K562 (cell line): ENCODE data around the gene SNRPA. TPM values are rescaled to one million over a fixed set of nuclear protein-coding genes. Genes with fewer than 3 reads are reported as not detected.
A peak's percentile ranks its signal among the peaks of the same experiment; 100 is the strongest.

Experiments
- ATAC-seq: fragments of 200-7000 bp; cut with Tn5 transposase; 3 replicates; pipeline ENCODE4 v1.9.1; 2020; ENCODE audit warnings: moderate library complexity
- BruUV-seq: library from RNA; stranded (reverse); fragments of 400-500 nt; replicated peaks from 2 replicates; lab custom pipeline; 2021; lab: Mats Ljungman, UMichigan
- CTCF ChIA-PET: fragments of 300-600 bp; formaldehyde crosslinking; extraction: SDS; loops from one replicate; lab custom pipeline; 2021; ENCODE audit warnings: low intra/inter-chr PET ratio; lab: Yijun Ruan, JAX
- POLR2A ChIA-PET: fragments of 300-600, 350-650 bp; sonication (Branson Sonifier 250); formaldehyde crosslinking; extraction: SDS; loops from one replicate; lab custom pipeline; 2021; ENCODE audit warnings: antibody characterized with exemption, inconsistent platforms; lab: Yijun Ruan, JAX
- DNase-seq, 4 experiments: peaks; one replicate each; pipeline versions ENCODE4 v3.0.0 to v3.0.0-alpha.2; 2011 to 2018; ENCODE audit warnings: low spot score in 3 of 4, mixed read lengths in 3 of 4; ENCODE audit errors: extremely low read depth in 1 of 4
- FAIRE-seq: peaks from 2 replicates; lab custom pipeline; 2011; peaks lifted over from hg19 to GRCh38; lab: Jason Lieb, UNC
- H2AFZ ChIP-seq: 2 replicates; pipeline ENCODE4 v1.6.0; 2011; ENCODE audit warnings: low read depth, low read length, control low read depth, inconsistent platforms
- H3K27ac ChIP-seq: fragments of 200-600 bp; 3 replicates; pipeline ENCODE4 v1.8.0; 2011; ENCODE audit warnings: low read depth, mild to moderate bottlenecking, control low read depth, inconsistent platforms, low read length, moderate library complexity, mixed read lengths; ENCODE audit errors: extremely low read depth
- H3K27me3 ChIP-seq, 2 experiments: fragments of 300-600 bp in 1 of 2; 2 replicates in 1 of 2; 3 replicates in 1 of 2; pipeline versions ENCODE4 v1.6.0 to v1.8.0; 2011; ENCODE audit warnings: inconsistent platforms in 2 of 2, low read length in 2 of 2, mild to moderate bottlenecking in 1 of 2, mixed read lengths in 1 of 2, moderate library complexity in 1 of 2; ENCODE audit not compliant: control insufficient read depth in 2 of 2, insufficient read depth in 2 of 2
- H3K36me3 ChIP-seq: fragments of 300-600 bp; 3 replicates; pipeline ENCODE4 v1.8.0; 2011; ENCODE audit warnings: mild to moderate bottlenecking, low read length, inconsistent platforms; ENCODE audit not compliant: control insufficient read depth, insufficient read depth
- H3K4me1 ChIP-seq, 2 experiments: fragments of 200-600 bp in 1 of 2; replicated peaks in 1 of 2; 2 replicates in 1 of 2; 3 replicates in 1 of 2; pipeline versions ENCODE4 v1.5.1 to v1.8.0; 2011; ENCODE audit warnings: inconsistent platforms in 2 of 2, low read length in 2 of 2, mild to moderate bottlenecking in 1 of 2, mixed read lengths in 1 of 2, moderate library complexity in 1 of 2; ENCODE audit not compliant: control insufficient read depth in 2 of 2, insufficient read depth in 2 of 2
- H3K4me2 ChIP-seq: 2 replicates; pipeline ENCODE4 v1.6.1; 2011; ENCODE audit warnings: low read length, control low read depth, inconsistent platforms, mixed read lengths; ENCODE audit not compliant: insufficient read depth
- H3K4me3 ChIP-seq: fragments of 200-600 bp; sonication (generic), shearing (Covaris generic); 2 replicates; pipeline ENCODE4 v1.5.1; 2016; ENCODE audit warnings: control low read depth, inconsistent platforms
- H3K79me2 ChIP-seq: fragments of 200-600 bp; 3 replicates; pipeline ENCODE4 v1.8.0; 2011; ENCODE audit warnings: low read length, inconsistent platforms; ENCODE audit not compliant: control insufficient read depth, insufficient read depth
- H3K9ac ChIP-seq, 2 experiments: 2 replicates each; pipeline versions ENCODE4 v1.6.0 to v1.6.1; 2011; ENCODE audit warnings: low read depth in 2 of 2, low read length in 2 of 2, control low read depth in 1 of 2, inconsistent platforms in 1 of 2, mild to moderate bottlenecking in 1 of 2, mixed read lengths in 1 of 2; ENCODE audit not compliant: insufficient read depth in 1 of 2
- H3K9me1 ChIP-seq: one replicate; pipeline ENCODE4 v1.6.0; 2011; ENCODE audit warnings: inconsistent platforms, mild to moderate bottlenecking, low read length, moderate library complexity; ENCODE audit not compliant: control insufficient read depth, insufficient read depth
- H3K9me3 ChIP-seq: replicated peaks from 2 replicates; pipeline ENCODE4 v1.5.1; 2011; ENCODE audit warnings: low read depth, low read length, inconsistent platforms; ENCODE audit not compliant: control insufficient read depth, insufficient read depth
- H4K20me1 ChIP-seq: replicated peaks from 2 replicates; pipeline ENCODE4 v1.6.1; 2011; ENCODE audit warnings: low read length, inconsistent platforms, mixed read lengths; ENCODE audit not compliant: control insufficient read depth, insufficient read depth
- BCL6 ChIP-seq: fragments of 250-450 bp; sonication (Bioruptor Pico); IDR thresholded peaks from 2 replicates; pipeline ENCODE4 v1.4.0; 2020
- CEBPG ChIP-seq, 3 experiments: fragments of 200-800 bp in 1 of 3; sonication (Bioruptor generic) in 1 of 3; sonication (generic) in 1 of 3; formaldehyde crosslinking in 1 of 3; IDR thresholded peaks in 2 of 3; conservative IDR thresholded peaks in 1 of 3; 2 replicates each; pipeline versions ENCODE4 v1.6.1 to v1.8.0; 2016 to 2022; ENCODE audit warnings: missing compliant biosample characterization in 2 of 3, missing genetic modification characterization in 2 of 3, mild to moderate bottlenecking in 1 of 3, missing genetic modification reagents in 1 of 3
- COPS2 ChIP-seq: fragments of 450-650 bp; conservative IDR thresholded peaks from 2 replicates; pipeline ENCODE4 v1.6.1; 2016; ENCODE audit warnings: mild to moderate bottlenecking, moderate library complexity
- CREM ChIP-seq: IDR thresholded peaks from 2 replicates; pipeline ENCODE4 v1.6.1; 2014; ENCODE audit warnings: antibody characterized with exemption, low read depth
- DDX20 ChIP-seq: fragments of 450-650 bp; IDR thresholded peaks from 2 replicates; pipeline ENCODE4 v1.6.1; 2016; ENCODE audit warnings: missing genetic modification characterization, low read depth, mild to moderate bottlenecking, missing compliant biosample characterization, moderate library complexity
- DMBX1 ChIP-seq: fragments of 250-450 bp; sonication (Bioruptor Pico); IDR thresholded peaks from 2 replicates; pipeline ENCODE4 v1.8.0; 2022; ENCODE audit warnings: inconsistent platforms, mild to moderate bottlenecking, moderate library complexity, borderline replicate concordance
- FOXJ2 ChIP-seq: fragments of 200-800 bp; sonication (Bioruptor generic); IDR thresholded peaks from 2 replicates; pipeline ENCODE4 v1.6.1; 2016; ENCODE audit warnings: missing genetic modification characterization, missing compliant biosample characterization
- GABPB2 ChIP-seq: fragments of 250-450 bp; sonication (Bioruptor Pico); conservative IDR thresholded peaks from 2 replicates; pipeline ENCODE4 v1.5.1; 2021; ENCODE audit warnings: mild to moderate bottlenecking
- GTF2E2 ChIP-seq: fragments of 200-800 bp; sonication (Bioruptor generic); IDR thresholded peaks from 2 replicates; pipeline ENCODE4 v1.6.1; 2016; ENCODE audit warnings: missing genetic modification characterization, missing compliant biosample characterization
- RNF2 ChIP-seq: sonication (generic); IDR thresholded peaks from 2 replicates; pipeline ENCODE4 v1.6.1; 2016
- SIN3B ChIP-seq: fragments of 450-650 bp; IDR thresholded peaks from 2 replicates; pipeline ENCODE4 v1.6.1; 2017; ENCODE audit warnings: low read depth, mild to moderate bottlenecking, moderate library complexity
- SOX6 ChIP-seq: fragments of 450-650 bp; IDR thresholded peaks from 2 replicates; pipeline ENCODE4 v1.6.1; 2014; ENCODE audit warnings: mild to moderate bottlenecking
- THRA ChIP-seq: fragments of 450-650 bp; IDR thresholded peaks from 2 replicates; pipeline ENCODE4 v1.6.1; 2017; ENCODE audit warnings: mild to moderate bottlenecking, moderate library complexity
- THRAP3 ChIP-seq: fragments of 450-650 bp; IDR thresholded peaks from 2 replicates; pipeline ENCODE4 v1.6.1; 2016; ENCODE audit warnings: mild to moderate bottlenecking, inconsistent platforms, borderline replicate concordance
- TSC22D4 ChIP-seq: fragments of 450-650 bp; IDR thresholded peaks from 2 replicates; pipeline ENCODE4 v1.6.1; 2016; ENCODE audit warnings: missing genetic modification characterization, missing biosample characterization, control low read depth
- ZBTB33 ChIP-seq: sonication (generic); formaldehyde crosslinking; IDR thresholded peaks from 2 replicates; pipeline ENCODE4 v1.8.1; 2023; ENCODE audit warnings: mild to moderate bottlenecking, missing genetic modification reagents
- ZKSCAN8 ChIP-seq: fragments of 200-800 bp; sonication (Bioruptor generic); IDR thresholded peaks from 2 replicates; pipeline ENCODE4 v1.6.1; 2016; ENCODE audit warnings: missing genetic modification characterization, missing compliant biosample characterization
- ZNF197 ChIP-seq: fragments of 200-800 bp; sonication (Bioruptor generic); IDR thresholded peaks from 2 replicates; pipeline ENCODE4 v1.6.1; 2016; ENCODE audit warnings: low read depth, missing genetic modification characterization, missing compliant biosample characterization
- ZNF316 ChIP-seq: fragments of 450-650 bp; IDR thresholded peaks from 2 replicates; pipeline ENCODE4 v1.6.1; 2016
- ZNF695 ChIP-seq: fragments of 450-650 bp; formaldehyde crosslinking; IDR thresholded peaks from 2 replicates; pipeline ENCODE4 v1.4.0; 2020; ENCODE audit warnings: mild to moderate bottlenecking, moderate library complexity
- WGBS: fragments of 100-300 bp; shearing (Covaris generic); methylation state at CpG from one replicate; pipeline ENCODE4 v1.1.6; 2016; ENCODE audit warnings: low coverage, mixed read lengths; ENCODE audit not compliant: insufficient coverage; ENCODE audit errors: missing lambda C conversion rate; 5-methylcytosine and 5-hydroxymethylcytosine counted together
- in situ Hi-C: fragments of 300-500 bp; cut with MboI; formaldehyde crosslinking; loops from 4 replicates; pipeline ENCODE4 v1.15.0; 2018; ENCODE audit warnings: inconsistent platforms, mixed read lengths
- intact Hi-C: fragments of 100-400 bp; cut with micrococcal nuclease; formaldehyde crosslinking; loops from 2 replicates; pipeline ENCODE4 v1.14.2; 2022
- polyA plus RNA-seq, 8 experiments: library from polyadenylated mRNA; depleted of rRNA in 4 of 8; stranded (reverse) in 5 of 8; unstranded in 3 of 8; fragments of >200 nt; fragmentation: Nextera tagmentation in 2 of 8; fragmentation: Illumina TruSeq in 1 of 8; extraction: Ambion mirVana in 2 of 8; extraction: Trizol in 1 of 8; gene quantifications; 2 replicates each; pipeline versions ENCODE4 v1.2.1 to v1.2.3, GENCODE V29; 2011 to 2014; ENCODE audit warnings: inconsistent platforms in 1 of 8, missing spikeins in 1 of 8
- total RNA-seq, 7 experiments: library from RNA; depleted of rRNA in 6 of 7; stranded (reverse); fragments of >200 nt in 6 of 7; fragmentation: Illumina TruSeq in 2 of 7; extraction: Trizol in 2 of 7; gene quantifications; 2 replicates each; pipeline versions ENCODE4 v1.2.1 to v1.2.3, GENCODE V29; 2011 to 2021; ENCODE audit warnings: low replicate concordance in 1 of 7
- TF ChIP-seq, protein P1 (sequence below): fragments of 250-450 bp; sonication (Bioruptor Pico); IDR thresholded peaks from 2 replicates; pipeline ENCODE4 v1.8.0; 2021; ENCODE audit warnings: borderline replicate concordance, mild to moderate bottlenecking, moderate library complexity; ENCODE audit not compliant: poor library complexity, severe bottlenecking

The SNRPA gene
- total and polyA plus RNA-seq, 9 of the 15 experiments (the other 6 are each of a cell fraction or from before 2014, with no cell fraction given): 16.3 to 311 (median 193) TPM

- in situ Hi-C loops: no loop called here
- ChIA-PET POLR2A (interaction anchor here (0.5 to 1.7 kb wide), 8 partner anchors 9 to 1241 kb away, joined by 3 to 9 read pairs (median 3); partner anchors contain the start of gene ATP1A3), CTCF (interaction anchor here (0.7 kb wide), 1 partner anchor 452 kb away, joined by 3 read pairs; no protein-coding TSS in a partner anchor)
- Histone ChIP-seq H3K36me3 (peaks cover 53% of the 10 kb centered on the region), H3K79me2 (peaks cover 88% of the 10 kb centered on the region), H3K27me3 (no peaks in the 10 kb centered on the region), H3K4me3 (peak overlapping the region; percentile 59), H2AFZ (no peak overlapping the region), H3K9me1 (peaks cover 3% of the 10 kb centered on the region), H3K9me3 (no peaks in the 10 kb centered on the region), H3K9ac (peak overlapping the region; percentile 94 to 99), H3K4me1 (peaks cover 35 to 45% of the 10 kb centered on the region in 2 experiments), H3K4me2 (peak overlapping the region; percentile 100), H3K27ac (peak overlapping the region; percentile 98; the same call in 2 of the 3 replicates), H4K20me1 (peaks cover 32% of the 10 kb centered on the region)
- DNase-seq (peak in 1 of 4 experiments; percentile 40), FAIRE-seq (no peak), ATAC-seq (no peak)
- BruUV-seq: no TSS peak
- 0% methylated on average over 7 of the region's 12 CpGs for WGBS
- intact Hi-C loops: no loop called here
- TF ChIP-seq BCL6 (no peak), DDX20 (no peak), ZKSCAN8 (CRISPR knock-in tag) (no peak), THRAP3 (no peak), ZNF695 (CRISPR knock-in tag) (no peak), CEBPG (CRISPR knock-in tag; IDR thresholded peaks at IDR 0.05) (no peak), CEBPG (tag; conservative IDR thresholded peaks at IDR 0.05 in 1 of 2, IDR thresholded peaks at IDR 0.05 in 1 of 2) (peak; percentile 14 to 43; a peak in 1 of 4 replicates), ZNF316 (no peak), GTF2E2 (tag) (0 out of 2 replicates have a peak, but pooled peaks have one; percentile 11), ZBTB33 (CRISPR knock-in tag) (no peak), ZNF197 (no peak), THRA (no peak), DMBX1 (no peak), FOXJ2 (tag) (no peak), SOX6 (no peak), COPS2 (no peak), GABPB2 (no peak), CREM (no peak), SIN3B (no peak), TSC22D4 (tag) (no peak), RNF2 (no peak)
- TF ChIP-seq, protein P1, sequence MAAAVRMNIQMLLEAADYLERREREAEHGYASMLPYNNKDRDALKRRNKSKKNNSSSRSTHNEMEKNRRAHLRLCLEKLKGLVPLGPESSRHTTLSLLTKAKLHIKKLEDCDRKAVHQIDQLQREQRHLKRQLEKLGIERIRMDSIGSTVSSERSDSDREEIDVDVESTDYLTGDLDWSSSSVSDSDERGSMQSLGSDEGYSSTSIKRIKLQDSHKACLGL (CRISPR knock-in tag): no peak
These were observed 1.3 kb downstream of the SNRPA start for GRCh38 chr19:40752257-40752781.
